ENCODE data around the gene MPG.

The MPG gene

DNA sequence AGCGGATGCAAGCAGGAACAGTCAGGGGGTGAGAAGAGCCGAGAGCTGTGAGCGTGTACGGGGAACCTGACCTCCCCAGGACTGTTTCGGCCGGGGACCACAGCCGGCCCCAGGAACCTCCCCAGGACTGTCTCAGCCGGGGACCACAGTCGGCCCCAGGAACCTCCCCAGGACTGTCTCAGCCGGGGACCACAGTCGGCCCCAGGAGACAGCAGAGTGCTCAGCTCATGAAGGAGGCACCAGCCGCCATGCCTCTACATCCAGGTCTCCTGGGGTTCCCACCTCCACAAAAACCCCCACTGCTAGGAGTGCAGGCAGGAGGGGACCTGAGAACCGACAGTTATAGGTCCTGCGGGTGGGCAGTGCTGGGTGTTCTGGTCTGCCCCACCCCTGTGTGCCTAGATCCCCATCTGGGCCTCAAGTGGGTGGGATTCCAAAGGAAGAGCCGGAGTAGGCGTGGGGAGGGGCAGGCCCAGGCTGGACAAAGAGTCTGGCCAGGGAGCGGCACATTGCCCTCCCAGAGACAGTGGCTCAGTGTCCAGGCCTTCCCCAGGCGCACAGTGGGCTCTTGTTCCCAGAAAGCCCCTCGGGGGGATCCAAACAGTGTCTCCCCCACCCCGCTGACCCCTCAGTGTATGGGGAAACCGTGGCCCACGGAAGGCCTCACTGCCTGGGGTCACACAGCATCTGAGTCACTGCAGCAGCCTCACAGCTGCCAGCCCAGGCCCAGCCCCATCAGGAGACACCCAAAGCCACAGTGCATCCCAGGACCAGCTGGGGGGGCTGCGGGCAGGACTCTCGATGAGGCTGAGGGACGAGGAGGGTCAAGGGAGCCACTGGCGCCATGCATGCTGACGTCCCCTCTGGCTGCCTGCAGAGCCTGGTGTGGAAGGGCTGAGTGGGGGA, 9.9 kb upstream of the MPG start:
- no peak for DNase-seq

DNA sequence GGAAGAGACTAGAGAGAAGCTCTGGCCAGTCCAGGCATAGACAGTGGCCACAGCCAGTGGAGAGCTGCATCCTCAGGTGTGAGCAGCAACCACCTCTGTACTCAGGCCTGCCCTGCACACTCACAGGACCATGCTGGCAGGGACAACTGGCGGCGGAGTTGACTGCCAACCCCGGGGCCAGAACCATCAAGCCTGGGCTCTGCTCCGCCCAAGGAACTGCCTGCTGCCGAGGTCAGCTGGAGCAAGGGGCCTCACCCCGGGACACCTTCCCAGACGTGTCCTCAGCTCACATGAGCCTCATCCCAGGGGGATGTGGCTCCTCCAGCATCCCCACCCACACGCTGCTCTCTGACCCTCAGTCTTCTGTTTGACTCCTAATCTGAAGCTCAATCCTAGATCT, 8.8 kb upstream of the MPG start:
- DNase-seq: no peak

DNA sequence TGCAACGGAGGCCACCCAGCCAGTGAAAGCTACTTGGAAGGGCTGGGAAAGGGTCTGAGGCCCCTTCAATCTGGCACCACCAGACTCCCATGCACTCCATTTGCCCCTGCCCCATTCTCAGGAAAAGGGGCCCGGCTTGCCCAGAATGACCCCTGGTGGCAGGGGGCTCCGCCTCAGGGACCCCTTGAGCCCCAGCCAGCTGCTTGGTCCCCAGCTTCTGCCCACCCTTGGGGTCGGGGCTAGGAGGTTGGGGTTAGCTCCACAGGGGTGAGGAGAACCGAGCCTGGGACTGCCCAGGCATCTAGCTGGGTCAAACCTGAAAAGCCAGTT, 6.8 kb upstream of the MPG start:
- no peak for DNase-seq

DNA sequence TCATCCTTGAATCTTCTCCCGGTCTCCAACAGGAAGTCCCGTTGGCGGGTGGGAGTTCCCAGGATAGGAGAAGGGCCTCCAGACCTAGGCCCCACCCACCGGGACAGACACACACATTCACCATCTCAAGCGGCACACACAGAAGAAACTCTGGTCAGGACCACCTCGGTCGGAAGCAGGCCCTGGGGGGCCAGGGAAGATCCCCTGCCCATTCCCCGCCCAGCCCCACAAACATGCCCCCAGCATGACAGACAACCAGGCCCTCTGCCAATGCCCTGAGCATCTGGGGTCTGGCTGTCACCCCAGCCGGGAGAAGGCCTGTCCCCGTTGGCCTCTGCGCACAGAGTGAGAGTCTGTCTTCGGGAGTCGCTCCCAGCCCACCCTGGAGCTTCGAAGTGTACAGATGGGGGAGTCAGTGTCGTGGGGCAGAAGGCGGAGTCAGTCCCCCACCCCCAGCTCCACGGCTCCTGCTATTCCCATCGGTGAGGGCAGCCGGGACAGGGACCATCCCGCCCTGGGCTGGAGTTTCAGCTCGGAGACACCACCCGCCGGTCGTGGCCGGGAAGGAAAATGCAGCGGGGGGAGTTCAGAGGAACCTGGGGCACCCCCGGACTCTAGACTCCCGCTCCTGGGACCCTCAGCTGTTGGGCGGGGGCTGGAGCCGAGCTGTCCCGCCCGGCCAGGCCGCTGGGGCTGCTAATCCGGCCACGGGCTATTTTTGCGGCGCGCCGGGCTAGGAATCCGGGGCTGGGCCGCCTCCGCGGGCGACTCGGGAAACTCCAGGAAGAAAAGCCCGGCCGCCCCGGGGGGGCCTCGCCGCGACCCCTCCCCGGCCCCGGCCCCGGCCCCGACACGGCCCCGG, 6.3 kb upstream of the MPG start:
- DNase-seq: no peak

DNA sequence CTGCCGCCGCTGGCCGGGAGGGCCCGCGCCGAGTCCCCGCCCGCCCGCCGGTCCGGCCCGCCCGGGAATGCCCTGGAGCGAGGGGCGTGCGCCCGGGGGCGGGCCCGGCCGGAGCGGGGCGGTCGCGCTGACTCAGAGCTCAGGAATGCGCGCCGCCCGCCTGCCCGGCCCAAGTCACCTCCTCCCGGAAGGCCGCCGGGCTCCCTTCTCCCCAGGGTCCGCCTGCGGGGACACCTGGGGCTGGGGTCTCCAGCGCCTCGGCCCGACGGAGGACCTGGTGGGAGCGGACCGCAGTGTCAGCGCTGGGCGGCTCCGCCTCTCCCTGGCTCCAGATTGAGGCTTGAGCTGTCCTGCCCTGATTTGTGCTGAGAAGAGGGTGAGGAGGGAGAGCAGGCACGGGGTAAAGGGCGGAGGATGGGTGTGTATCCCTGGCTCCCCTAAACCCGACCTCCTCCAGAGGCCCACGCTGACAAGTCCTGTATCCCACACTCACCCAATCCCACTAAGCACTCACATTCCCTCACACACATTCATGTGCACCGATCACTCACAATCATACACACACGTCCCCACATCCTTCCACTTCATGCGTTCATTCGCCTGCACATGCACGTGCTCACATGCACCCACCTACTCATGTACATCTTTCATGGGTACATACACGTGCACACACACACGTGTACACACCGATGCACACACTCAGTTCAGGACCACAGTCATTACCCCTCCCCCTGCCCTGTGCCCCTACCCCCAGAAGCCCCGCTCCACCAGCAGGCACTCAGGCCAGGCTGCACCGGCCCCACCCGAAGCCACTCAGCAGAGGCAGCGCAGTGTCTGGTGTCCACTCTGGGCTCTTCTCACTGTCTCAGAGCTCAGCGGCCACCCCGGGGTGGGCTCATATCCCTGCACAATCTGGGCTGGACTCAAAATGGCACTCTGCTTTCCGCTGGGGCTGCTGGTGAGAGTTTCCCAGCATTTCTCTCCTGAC, 5.2 kb upstream of the MPG start, which contains the start of gene RHBDF1:
TSS of gene RHBDF1 (minus strand) at position 71 of the 988 bp plus-strand sequence. CDS start 7,616 bp downstream, outside the sequence.
- no peak for DNase-seq

DNA sequence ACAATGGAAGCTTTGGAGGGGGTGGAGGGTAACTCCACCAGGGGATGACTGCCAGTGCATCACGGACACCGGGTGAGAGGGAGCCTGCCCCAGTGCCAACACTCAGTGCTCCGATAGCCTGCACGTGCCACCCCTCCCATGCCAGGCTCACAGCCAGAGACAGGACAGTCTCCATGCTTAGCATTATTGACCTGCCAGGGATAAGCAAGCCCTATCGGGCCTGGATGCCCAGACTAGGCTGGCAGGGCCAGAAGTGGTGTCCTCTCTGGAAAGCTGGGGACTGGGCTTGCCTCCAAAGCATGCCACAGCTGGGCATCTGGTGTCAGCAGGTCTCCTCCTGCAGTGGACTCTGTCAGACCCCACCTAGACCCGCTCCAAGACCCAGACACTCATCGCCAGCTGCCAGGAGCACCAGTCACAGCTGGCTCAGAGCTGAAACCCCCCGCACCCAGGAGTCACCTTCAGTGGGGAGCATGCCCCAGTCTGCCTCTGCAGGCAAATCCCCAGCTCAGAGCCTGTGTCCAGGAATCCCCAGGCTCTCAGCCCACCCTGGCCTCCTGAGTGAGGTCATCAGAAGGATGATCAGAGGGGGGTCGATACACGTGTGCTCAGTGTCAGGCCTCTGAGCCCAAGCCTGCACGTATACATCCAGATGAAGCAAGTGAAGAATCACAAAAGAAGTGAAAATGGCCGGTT, 3.8 kb upstream of the MPG start:
- no peak for DNase-seq

DNA sequence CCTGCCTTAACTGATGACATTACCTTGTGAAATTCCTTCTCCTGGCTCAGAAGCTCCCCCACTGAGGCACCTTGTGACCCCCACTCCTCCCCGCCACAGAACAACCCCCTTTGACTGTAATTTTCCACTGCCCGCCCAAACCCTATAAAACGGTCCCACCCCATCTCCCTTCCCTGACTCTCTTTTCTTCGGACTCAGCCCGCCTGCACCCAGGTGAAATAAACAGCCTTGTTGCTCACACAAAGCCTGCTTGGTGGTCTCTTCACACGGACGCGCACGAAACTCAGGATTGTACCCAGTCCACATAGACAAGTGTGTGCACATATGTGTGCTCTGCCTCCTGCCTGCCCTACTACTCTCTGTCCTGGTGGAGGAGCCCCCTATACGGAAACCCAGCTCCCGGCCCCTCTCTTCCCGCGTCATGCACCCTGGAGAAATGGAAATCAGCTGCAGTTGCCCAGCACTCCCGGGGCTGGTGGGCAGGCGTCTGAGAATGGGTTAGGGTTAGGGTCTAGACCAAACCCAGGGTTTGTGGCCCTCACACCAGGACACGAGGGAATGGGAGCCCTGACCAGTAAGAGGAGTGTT, 3.2 kb upstream of the MPG start:
- DNase-seq: no peak

DNA sequence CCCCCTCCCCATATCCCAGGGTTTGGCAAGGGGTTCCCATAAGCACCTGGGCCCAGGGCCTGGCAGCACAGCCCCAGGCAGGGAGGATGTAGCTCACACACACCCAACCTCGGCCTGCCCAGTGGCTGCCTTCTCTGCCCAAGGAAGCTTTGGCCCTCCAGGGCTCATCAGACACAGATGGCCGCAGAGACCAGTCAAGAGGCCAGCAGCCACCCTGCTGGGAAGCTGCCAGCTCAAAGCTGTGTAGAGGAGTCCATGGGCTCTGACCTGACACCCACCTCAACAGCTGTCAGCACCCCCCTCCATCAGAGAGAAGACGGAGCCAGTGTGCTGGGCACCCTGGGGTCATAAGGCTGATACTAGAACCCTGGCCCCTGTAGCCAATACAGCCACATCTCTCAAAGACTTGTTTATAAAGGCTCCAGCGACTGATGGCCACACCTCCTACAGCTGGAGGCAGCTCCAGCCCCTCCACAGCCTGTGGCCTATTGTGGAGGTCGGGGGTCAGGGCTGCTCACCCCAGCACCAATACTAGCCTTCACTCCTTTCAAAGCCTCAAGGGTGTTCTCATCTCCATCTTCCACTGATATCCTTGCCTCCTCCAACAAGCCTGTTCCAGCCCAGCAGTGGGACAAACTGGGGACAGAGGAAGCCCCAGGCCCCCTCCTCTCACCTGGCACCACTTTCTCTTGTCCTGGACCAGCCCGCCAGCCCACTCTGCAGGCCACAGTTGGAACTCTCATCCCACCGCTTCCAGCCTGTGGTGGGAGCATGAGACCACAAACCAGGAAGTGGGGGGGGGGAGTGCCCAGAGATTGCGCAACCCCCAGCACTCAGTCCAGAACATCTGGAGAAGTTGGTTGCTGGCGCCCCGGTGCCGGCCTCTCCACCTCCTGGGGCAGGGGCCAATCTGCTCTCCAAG, 2.2 kb upstream of the MPG start:
- no peak for DNase-seq

DNA sequence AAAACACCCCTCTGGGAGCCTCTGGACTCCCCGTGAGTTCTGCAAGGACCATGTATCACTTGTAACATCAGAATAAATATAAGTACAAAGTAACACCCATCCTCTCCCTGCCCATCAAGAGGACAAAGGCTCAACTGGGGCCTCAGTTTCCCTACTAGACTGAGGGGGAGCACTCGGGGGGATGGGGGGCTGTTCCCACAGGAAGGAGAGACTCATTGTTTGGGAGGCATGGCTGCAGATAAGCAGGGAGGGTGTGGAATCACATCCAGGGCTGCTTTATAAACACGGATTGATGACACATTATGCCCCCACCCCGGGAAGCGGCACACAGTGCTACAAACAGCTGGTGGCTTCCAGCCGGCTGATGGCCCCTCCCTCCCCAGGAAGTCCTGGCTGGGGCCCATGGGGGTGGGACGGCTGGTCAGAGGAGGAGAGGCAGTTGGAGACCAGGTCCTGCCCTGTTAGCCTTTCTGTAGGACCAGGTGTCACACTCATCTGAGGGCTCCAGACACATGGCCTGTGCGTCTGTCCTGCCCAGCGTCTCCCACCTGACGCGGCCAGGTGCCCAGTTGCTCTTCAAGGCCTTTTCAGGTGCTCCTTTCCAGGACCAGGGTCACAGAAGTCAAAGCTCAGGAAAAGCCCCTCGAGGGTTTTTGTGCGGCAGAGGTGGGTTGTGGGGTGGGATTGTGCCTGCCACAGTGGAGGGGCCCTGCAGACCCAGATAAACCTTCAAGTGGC, 1.3 kb upstream of the MPG start:
- no peak for DNase-seq

DNA sequence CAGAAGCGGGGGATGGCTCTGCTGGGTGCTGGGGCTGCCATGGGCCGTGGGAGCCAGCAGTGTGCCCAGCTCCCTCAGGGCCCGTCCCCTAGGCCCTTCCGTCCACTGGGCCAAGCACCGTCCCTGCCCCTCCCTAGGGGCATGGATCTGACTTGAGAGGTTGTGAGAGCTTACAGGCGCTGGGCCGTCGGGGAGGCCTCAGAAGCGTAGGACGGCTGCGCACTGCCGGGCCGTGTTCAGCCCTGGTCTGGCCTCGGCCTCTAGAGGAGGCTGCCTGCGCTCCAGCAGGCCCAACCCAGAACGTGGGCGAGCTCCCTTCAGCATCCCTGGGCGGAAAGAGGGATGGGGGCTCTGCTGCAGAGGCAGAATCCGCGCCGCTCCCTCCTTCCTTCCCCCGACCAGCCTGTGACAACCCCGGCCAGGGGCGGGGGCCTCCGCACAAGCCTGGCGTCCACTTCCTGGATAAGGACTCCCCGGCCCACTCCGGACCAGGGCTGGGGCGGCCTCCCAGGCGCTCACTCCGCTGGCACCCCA, 685 bp upstream of the MPG start:
- peak; percentile 16 to 28 for DNase-seq

DNA sequence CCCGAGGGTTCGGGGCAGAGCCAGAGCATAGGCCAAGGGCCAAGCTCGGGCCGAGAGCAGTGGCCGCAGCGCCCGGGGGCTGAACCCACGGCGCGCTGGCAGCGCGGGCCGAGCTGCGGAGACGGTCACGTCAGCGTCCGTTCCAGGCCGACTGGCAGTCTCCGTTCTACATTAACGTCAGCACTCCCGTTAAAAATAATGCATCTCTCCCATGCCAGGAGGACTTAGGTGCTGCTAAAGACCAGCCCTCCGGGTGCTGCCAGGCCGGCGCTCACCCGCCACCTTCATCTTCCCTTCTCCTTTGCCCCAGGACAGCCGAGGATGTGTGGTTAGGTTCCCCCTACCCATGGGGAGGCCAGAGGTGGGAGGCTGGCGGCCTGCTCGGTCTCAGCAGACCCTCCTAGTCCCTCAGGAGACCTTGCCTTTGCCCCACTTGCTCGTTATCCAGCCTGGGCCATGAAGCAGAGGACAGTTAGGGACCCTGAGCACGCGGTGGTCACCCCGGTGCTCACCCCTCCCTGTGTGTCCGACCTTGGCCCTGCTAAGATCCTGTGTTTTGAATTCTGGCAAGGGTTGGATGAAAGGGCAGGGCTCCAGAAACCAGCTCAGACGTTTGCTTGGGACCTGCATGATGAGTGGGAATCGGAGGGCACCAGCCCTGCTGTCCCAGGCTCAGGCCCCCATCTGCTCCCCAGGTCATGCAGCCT, 572 bp downstream of the MPG start:
- DNase-seq: no peak

DNA sequence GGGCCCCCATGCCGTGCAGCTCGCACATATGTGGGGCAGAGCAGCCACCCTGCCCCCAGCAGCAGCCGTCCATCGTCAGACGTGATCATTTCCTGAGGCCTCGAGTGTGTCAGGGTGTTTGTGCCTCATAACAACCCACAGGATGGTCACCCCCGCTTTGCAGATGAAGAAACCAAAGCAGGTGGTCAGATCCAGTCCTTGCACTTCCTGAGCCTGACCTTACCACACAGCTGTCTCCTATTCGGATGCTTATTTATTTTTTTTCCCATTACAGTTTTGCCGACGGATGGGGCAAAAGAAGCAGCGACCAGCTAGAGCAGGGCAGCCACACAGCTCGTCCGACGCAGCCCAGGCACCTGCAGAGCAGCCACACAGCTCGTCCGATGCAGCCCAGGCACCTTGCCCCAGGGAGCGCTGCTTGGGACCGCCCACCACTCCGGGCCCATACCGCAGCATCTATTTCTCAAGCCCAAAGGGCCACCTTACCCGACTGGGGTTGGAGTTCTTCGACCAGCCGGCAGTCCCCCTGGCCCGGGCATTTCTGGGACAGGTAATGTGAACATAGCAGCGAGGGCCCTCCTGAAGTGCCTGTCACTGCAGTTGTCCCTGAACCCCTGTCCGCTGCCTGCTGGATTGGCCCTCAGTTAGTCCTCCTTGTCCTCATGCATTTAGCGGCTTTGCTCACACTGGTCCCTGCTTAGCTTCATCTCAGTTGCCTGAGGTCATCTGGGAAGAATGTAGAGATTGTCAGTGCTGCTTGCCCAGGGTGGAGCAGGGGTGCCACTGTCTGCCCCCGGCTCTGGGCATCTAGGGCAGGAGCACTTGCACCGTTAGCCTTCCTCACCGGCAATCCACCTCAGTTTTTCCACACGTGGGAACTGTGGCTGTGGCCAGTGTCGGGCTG, 1.4 kb downstream of the MPG start:
- no peak for DNase-seq

DNA sequence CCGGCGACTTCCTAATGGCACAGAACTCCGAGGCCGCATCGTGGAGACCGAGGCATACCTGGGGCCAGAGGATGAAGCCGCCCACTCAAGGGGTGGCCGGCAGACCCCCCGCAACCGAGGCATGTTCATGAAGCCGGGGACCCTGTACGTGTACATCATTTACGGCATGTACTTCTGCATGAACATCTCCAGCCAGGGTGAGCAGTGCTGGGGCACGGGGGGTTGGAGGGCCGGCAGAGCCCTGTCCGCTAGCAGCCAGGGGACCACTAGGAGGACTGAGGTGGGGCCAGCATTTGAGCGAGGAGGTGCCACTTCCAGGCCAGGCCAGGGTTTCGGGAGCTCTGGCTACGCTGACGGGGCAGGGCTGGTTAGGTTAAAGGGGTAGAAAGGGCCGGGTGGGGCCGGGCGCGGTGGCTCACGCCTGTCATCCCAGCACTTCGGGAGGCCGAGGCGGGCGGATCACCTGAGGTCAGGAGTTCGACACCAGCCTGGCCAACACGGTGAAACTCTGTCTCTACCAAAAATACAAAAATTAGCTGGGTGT, 5.1 kb downstream of the MPG start:
- no peak for DNase-seq

DNA sequence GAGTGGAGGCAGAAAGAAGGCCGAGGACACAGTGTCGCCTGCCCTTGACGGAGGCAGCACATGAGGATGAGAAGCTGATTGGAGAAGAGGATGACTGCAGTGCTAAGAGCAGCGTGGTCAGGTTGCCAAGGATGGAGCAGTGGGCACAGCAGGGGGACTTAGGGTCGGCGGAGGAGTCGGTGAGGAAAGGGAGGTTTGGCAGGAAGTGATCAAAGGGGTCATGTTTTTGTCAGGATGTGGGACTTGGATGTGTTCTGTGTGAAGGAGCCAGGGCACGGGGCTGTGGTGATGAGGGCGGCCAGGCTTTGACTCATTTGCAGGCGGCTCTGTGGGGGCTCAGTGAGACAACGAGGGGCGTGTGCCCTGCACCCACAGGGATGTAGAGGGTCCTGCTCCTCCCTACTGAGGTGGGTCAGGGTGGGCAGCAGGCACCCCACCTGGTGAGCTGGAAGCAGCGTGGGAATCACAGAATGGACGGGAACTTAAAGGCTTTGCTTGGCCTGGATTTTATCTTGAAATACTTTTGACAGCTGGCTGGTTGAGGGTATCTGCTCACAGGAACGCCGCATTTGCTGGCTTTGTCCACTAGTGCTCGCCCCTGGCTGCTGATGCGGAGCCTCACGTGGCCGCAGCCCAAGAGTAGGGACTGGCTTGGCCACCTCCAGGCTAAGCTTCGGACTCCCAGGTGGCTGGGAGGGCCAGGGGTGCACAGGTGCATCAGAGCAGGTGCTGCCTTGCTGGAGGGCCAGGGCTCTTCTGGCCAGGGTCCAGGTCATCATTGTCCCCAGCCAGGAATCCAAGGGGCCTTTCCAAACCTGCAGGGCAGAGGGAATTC, 6.0 kb downstream of the MPG start:
- DNase-seq: no peak

DNA sequence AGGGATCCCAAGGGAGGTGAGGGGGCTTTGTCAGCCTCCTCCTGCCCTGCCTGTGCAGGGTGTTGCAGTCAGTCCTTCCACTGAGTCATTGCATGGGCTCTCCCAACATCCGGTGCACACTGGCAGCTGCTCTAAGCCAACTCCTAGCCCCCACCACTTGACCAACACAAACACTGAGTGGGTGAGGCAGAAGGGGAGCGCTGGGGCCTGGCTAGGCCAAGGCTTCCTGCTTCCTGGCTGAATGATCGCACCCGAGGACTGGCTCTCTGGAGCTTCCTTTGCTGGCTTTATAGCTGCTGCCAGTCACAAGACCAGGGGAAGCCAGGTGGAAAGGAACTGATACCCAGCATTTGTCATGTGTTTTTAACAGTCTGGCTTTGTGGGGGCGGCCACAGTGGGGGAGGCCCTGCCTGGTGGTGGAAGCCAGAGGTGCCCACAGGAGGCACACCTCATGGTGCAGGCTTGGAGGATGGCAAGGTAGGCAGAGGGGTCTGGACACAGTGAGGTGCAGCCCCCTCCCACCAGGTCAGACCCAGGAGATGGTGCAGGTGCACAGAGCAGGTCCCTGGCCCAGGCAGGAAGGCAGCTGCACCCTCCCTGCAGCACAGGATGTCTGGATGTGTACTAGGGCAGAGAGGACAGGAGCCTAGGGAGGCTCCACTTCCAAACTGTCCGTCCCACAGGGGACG, 6.8 kb downstream of the MPG start:
- peak; percentile 24 to 46 for DNase-seq

DNA sequence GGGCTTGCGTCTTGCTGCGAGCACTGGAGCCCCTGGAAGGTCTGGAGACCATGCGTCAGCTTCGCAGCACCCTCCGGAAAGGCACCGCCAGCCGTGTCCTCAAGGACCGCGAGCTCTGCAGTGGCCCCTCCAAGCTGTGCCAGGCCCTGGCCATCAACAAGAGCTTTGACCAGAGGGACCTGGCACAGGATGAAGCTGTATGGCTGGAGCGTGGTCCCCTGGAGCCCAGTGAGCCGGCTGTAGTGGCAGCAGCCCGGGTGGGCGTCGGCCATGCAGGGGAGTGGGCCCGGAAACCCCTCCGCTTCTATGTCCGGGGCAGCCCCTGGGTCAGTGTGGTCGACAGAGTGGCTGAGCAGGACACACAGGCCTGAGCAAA, 7.4 kb downstream of the MPG start:
- DNase-seq: no peak
